ENCODE results near the gene ZDHHC14. TPM values are rescaled to one million over a fixed set of nuclear protein-coding genes. Genes with fewer than 3 reads are reported as not detected.
A peak's percentile ranks its signal among the peaks of the same experiment; 100 is the strongest.

Gene ZDHHC14
- total and polyA plus RNA-seq, 2 of the 8 experiments (the other 6 are each of a cell fraction or from before 2014, with no cell fraction given) = 2.9 to 5.3 TPM

DNA sequence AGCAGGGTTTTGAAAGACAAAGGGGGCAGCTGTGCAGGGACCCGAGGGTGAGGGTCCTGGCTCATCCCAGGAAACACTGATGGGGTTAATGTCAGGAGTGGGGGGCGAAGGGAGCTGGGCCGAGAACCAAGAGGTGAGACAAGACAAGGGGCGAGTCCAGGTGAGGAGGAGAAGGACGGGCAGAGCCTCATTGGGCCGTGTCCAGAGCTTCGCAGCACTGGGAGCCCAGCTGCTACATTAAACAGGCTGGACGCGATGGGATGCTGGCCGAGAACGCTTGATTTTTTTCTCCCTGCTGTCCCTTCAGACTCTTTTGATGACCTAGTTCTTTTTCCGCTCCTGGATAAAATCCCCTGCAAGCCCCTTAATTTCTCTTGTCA, 269.3 kb downstream of the ZDHHC14 start:
- Histone ChIP-seq H2BK5ac (ENCODE audit: low read depth, low read length) (no peak overlapping the region), H3K79me1 (ENCODE audit: low read depth, low read length) (no peaks in the 10 kb centered on the region), H3K23ac (ENCODE audit: insufficient read length) (no peak overlapping the region), H2BK12ac (ENCODE audit: low read depth, low read length) (0 out of 2 replicates have a peak overlapping the region, but pooled peaks have one; percentile 14), H3K4me2 (ENCODE audit: insufficient read depth in 1 of 2, low read depth in 2 of 2, low read length in 2 of 2) (no peak overlapping the region), H3K27me3 (replicated peaks in 1 of 4; ENCODE audit: control insufficient read depth in 3 of 4, extremely low read depth in 1 of 4, insufficient read depth in 3 of 4, low read length in 3 of 4) (no peaks in the 10 kb centered on the region), H3K18ac (ENCODE audit: extremely low read depth, low read length) (no peak overlapping the region; the same call in 1 of the 2 replicates), H4K5ac (ENCODE audit: insufficient read length, low read depth, low read length) (no peak overlapping the region), H2AK5ac (ENCODE audit: low read depth, low read length) (no peak overlapping the region), H3K4ac (replicated peaks; ENCODE audit: insufficient read length, low read depth, low read length) (no peak overlapping the region), H3K23me2 (ENCODE audit: low read depth, low read length) (no peaks in the 10 kb centered on the region), H3K4me1 (replicated peaks in 1 of 4; ENCODE audit: control insufficient read depth in 3 of 4, insufficient read depth in 4 of 4, low read length in 3 of 4) (no peaks in the 10 kb centered on the region; a peak in 2 of 7 replicates), H3K79me2 (ENCODE audit: control insufficient read depth in 1 of 2, insufficient read depth in 2 of 2, low read length in 2 of 2) (no peaks in the 10 kb centered on the region), H3K36me3 (ENCODE audit: control insufficient read depth in 2 of 4, insufficient read depth in 4 of 4, low read length in 3 of 4) (no peaks in the 10 kb centered on the region), H3K27ac (ENCODE audit: low read depth, low read length) (no peak overlapping the region), H2BK20ac (ENCODE audit: low read length) (no peak overlapping the region), H3K9ac (replicated peaks in 1 of 4; ENCODE audit: extremely low read depth in 1 of 4, low read depth in 3 of 4, low read length in 3 of 4) (no peak overlapping the region), H3K14ac (ENCODE audit: insufficient read length) (no peak overlapping the region), H3K56ac (replicated peaks; ENCODE audit: insufficient read length, low read depth, low read length) (no peak overlapping the region), H4K20me1 (replicated peaks in 1 of 2; ENCODE audit: control insufficient read depth in 1 of 2, insufficient read depth in 2 of 2, low read length in 2 of 2) (no peaks in the 10 kb centered on the region), H2BK15ac (ENCODE audit: low read length) (no peak overlapping the region), H4K8ac (ENCODE audit: extremely low read depth, insufficient read depth, low read length) (no peak overlapping the region), H2BK120ac (replicated peaks; ENCODE audit: low read depth, low read length) (no peak overlapping the region), H3K4me3 (ENCODE audit: extremely low read depth in 1 of 4, insufficient read depth in 2 of 4, low read depth in 3 of 4, low read length in 4 of 4) (no peak overlapping the region), H2AFZ (ENCODE audit: low read length) (no peak overlapping the region), H4K91ac (replicated peaks; ENCODE audit: insufficient read length, low read length) (no peak overlapping the region), H3K9me3 (ENCODE audit: insufficient read depth in 2 of 2, low read depth in 1 of 2, low read length in 1 of 2) (no peaks in the 10 kb centered on the region)
- 94% methylated on average over 12 of the region's 12 CpGs; no CpG with 5 or more reads in 1 of the 2 experiments for WGBS, 2 experiments (ENCODE audit: extremely low coverage in 1 of 2, insufficient coverage in 1 of 2, insufficient read length in 1 of 2, insufficient replicate concordance in 2 of 2, low coverage in 1 of 2, low lambda C conversion rate in 2 of 2, missing lambda C conversion rate in 1 of 2)
- CTCF ChIA-PET (ENCODE audit: partially characterized antibody) = interaction anchor here (0.6 to 1.4 kb wide), 5 partner anchors 12 to 1041 kb away, joined by 3 to 4 read pairs (median 3); no protein-coding TSS in a partner anchor
- POLR2A ChIA-PET (ENCODE audit: partially characterized antibody) = no interaction called here
- no peak for FAIRE-seq
- TF ChIP-seq SP2 (IDR thresholded peaks at IDR 0.05; ENCODE audit: low read length) = no peak
- no peak for TF ChIP-seq KDM1A (IDR thresholded peaks at IDR 0.05; ENCODE audit: borderline replicate concordance, low read length)
- no peak for TF ChIP-seq SIX5 (IDR thresholded peaks at IDR 0.05; ENCODE audit: low read depth, low read length)
- TF ChIP-seq BRCA1 (IDR thresholded peaks at IDR 0.05; ENCODE audit: low read depth, low read length) = no peak
- no peak for TF ChIP-seq PHF8 (conservative IDR thresholded peaks at IDR 0.05; ENCODE audit: low read depth, low read length)
- TF ChIP-seq SRF (IDR thresholded peaks at IDR 0.05; ENCODE audit: low read depth, low read length) = no peak
- TF ChIP-seq POU5F1 (IDR thresholded peaks at IDR 0.05; ENCODE audit: low read depth, low read length) = no peak
- TF ChIP-seq RXRA (IDR thresholded peaks at IDR 0.05; ENCODE audit: insufficient read depth, low read depth, low read length) = no peak
- TF ChIP-seq CHD1 (IDR thresholded peaks at IDR 0.05; ENCODE audit: low read depth, low read length) = no peak
- no peak for TF ChIP-seq RBBP5 (IDR thresholded peaks at IDR 0.05; ENCODE audit: borderline replicate concordance, low read depth, low read length)
- no peak for DNase-seq (ENCODE audit: low read depth in 1 of 2, low spot score in 2 of 2)
